GM23338 (cell line): Measurements from ENCODE around the gene FFAR2. TPM values are rescaled to one million over a fixed set of nuclear protein-coding genes. Genes with fewer than 3 reads are reported as not detected.

Experiments
- ATAC-seq: fragments of 200-7000 bp; cut with Tn5 transposase; 3 replicates; pipeline ENCODE4 v1.9.1; 2020
- DNase-seq: peaks from one replicate; pipeline ENCODE4 v3.0.0-alpha.2; 2015; ENCODE audit warnings: low spot score
- H2AFZ ChIP-seq: fragments of 200-600 bp; sonication (generic); 2 replicates; pipeline ENCODE4 v1.8.0; 2016; ENCODE audit warnings: antibody characterized with exemption, mild to moderate bottlenecking, moderate library complexity
- H3F3A ChIP-seq: fragments of 200-600 bp; sonication (generic); replicated peaks from 2 replicates; pipeline ENCODE4 v1.8.0; 2017; ENCODE audit warnings: antibody characterized with exemption, mixed run types, low read depth
- H3K27ac ChIP-seq: fragments of 200-600 bp; sonication (generic); 2 replicates; pipeline ENCODE4 v1.6.1; 2016; ENCODE audit warnings: low read depth
- H3K27me3 ChIP-seq: fragments of 200-600 bp; sonication (generic); 2 replicates; pipeline ENCODE4 v1.8.0; 2016; ENCODE audit warnings: mild to moderate bottlenecking, mixed run types, moderate library complexity; ENCODE audit not compliant: insufficient read depth
- H3K36me3 ChIP-seq: fragments of 200-600 bp; sonication (generic); 2 replicates; pipeline ENCODE4 v1.8.0; 2016; ENCODE audit warnings: mild to moderate bottlenecking; ENCODE audit not compliant: insufficient read depth
- H3K4me1 ChIP-seq: fragments of 200-600 bp; sonication (generic); 2 replicates; pipeline ENCODE4 v1.8.0; 2016; ENCODE audit warnings: mild to moderate bottlenecking, moderate library complexity; ENCODE audit not compliant: insufficient read depth
- H3K4me2 ChIP-seq: fragments of 200-600 bp; sonication (generic); 2 replicates; pipeline ENCODE4 v1.7.1; 2017; ENCODE audit warnings: mixed run types
- H3K4me3 ChIP-seq: fragments of 200-600 bp; sonication (generic); 2 replicates; pipeline ENCODE4 v1.6.1; 2016; ENCODE audit warnings: mixed run types
- H3K79me2 ChIP-seq: fragments of 200-600 bp; sonication (generic); replicated peaks from 2 replicates; pipeline ENCODE4 v1.8.0; 2017; ENCODE audit warnings: mild to moderate bottlenecking; ENCODE audit not compliant: insufficient read depth
- H3K9me2 ChIP-seq: fragments of 200-600 bp; sonication (generic); 2 replicates; pipeline ENCODE4 v1.8.0; 2017; ENCODE audit not compliant: insufficient read depth
- H4K20me1 ChIP-seq: fragments of 200-600 bp; sonication (generic); replicated peaks from 2 replicates; pipeline ENCODE4 v1.8.0; 2017; ENCODE audit warnings: mild to moderate bottlenecking; ENCODE audit not compliant: insufficient read depth
- H3K27ac Mint-ChIP-seq: 2 replicates; pipeline ENCODE4 v1.8.0; 2020; ENCODE audit warnings: inconsistent platforms, mild to moderate bottlenecking, moderate library complexity, mixed read lengths
- H3K27me3 Mint-ChIP-seq: 3 replicates; pipeline ENCODE4 v1.8.0; 2022; ENCODE audit warnings: low read depth, mild to moderate bottlenecking, moderate library complexity, mixed read lengths, inconsistent platforms; ENCODE audit not compliant: insufficient read depth, poor library complexity
- H3K36me3 Mint-ChIP-seq: 3 replicates; pipeline ENCODE4 v1.8.0; 2021; ENCODE audit warnings: low read depth, mild to moderate bottlenecking, inconsistent platforms, moderate library complexity, mixed read lengths
- H3K4me1 Mint-ChIP-seq: 3 replicates; pipeline ENCODE4 v1.8.0; 2020; ENCODE audit warnings: mild to moderate bottlenecking, inconsistent platforms, mixed read lengths
- H3K4me3 Mint-ChIP-seq: 3 replicates; pipeline ENCODE4 v1.8.0; 2021; ENCODE audit warnings: moderate library complexity, mild to moderate bottlenecking, inconsistent platforms, mixed read lengths
- H3K9me3 Mint-ChIP-seq: 3 replicates; pipeline ENCODE4 v1.8.0; 2020; ENCODE audit warnings: moderate library complexity, mild to moderate bottlenecking, inconsistent platforms, mixed read lengths
- CREB1 ChIP-seq: fragments of 250-450 bp; sonication (Bioruptor Pico); IDR thresholded peaks from 2 replicates; pipeline ENCODE4 v1.5.0; 2020; ENCODE audit warnings: low read depth, mild to moderate bottlenecking, moderate library complexity
- EZH2 ChIP-seq: fragments of 200-600 bp; sonication (generic); IDR thresholded peaks from one replicate; pipeline ENCODE4 v1.8.0; 2017; ENCODE audit warnings: antibody characterized with exemption, mild to moderate bottlenecking, low read depth; ENCODE audit not compliant: unreplicated experiment
- EZH2phosphoT487 ChIP-seq: fragments of 200-600 bp; sonication (generic); IDR thresholded peaks from one replicate; pipeline ENCODE4 v1.8.1; 2018; ENCODE audit warnings: antibody characterized with exemption; ENCODE audit not compliant: unreplicated experiment
- JUNB ChIP-seq: IDR thresholded peaks from one replicate; pipeline ENCODE4 v1.6.1; 2016; ENCODE audit warnings: antibody characterized with exemption; ENCODE audit not compliant: unreplicated experiment
- POLR2AphosphoS5 ChIP-seq: IDR thresholded peaks from 2 replicates; pipeline ENCODE4 v1.6.1; 2016; ENCODE audit warnings: antibody characterized with exemption, low read depth
- REST ChIP-seq: IDR thresholded peaks from one replicate; pipeline ENCODE4 v1.6.1; 2018; ENCODE audit warnings: antibody characterized with exemption; ENCODE audit not compliant: unreplicated experiment
- STAT1 ChIP-seq: IDR thresholded peaks from one replicate; pipeline ENCODE4 v1.6.1; 2016; ENCODE audit warnings: antibody characterized with exemption; ENCODE audit not compliant: unreplicated experiment
- ZNF331 ChIP-seq: fragments of 250-450 bp; sonication (Bioruptor Pico); IDR thresholded peaks from 2 replicates; pipeline ENCODE4 v1.5.0; 2020; ENCODE audit warnings: low read depth, mild to moderate bottlenecking, moderate library complexity
- polyA plus RNA-seq: library from polyadenylated mRNA; unstranded; fragments of >200 nt; fragmentation: Nextera tagmentation; extraction: Ambion mirVana; gene quantifications from 2 replicates; pipeline ENCODE4 v1.2.1, GENCODE V29; 2016
- total RNA-seq: library from RNA; depleted of rRNA; stranded (reverse); fragments of >200 nt; shearing (Covaris generic); gene quantifications from 2 replicates; pipeline ENCODE4 v1.2.3, GENCODE V29; 2014
- TF ChIP-seq, protein P1 (sequence below): IDR thresholded peaks from 2 replicates; pipeline ENCODE4 v1.6.1; 2016; ENCODE audit warnings: antibody characterized with exemption
- TF ChIP-seq, protein P2 (sequence below): fragments of 250-450 bp; sonication (Bioruptor Pico); IDR thresholded peaks from 2 replicates; pipeline ENCODE4 v1.5.0; 2020; ENCODE audit warnings: mild to moderate bottlenecking, moderate library complexity

FFAR2 gene
- total and polyA plus RNA-seq, 2 experiments from 2014 or later, result not detected

DNA sequence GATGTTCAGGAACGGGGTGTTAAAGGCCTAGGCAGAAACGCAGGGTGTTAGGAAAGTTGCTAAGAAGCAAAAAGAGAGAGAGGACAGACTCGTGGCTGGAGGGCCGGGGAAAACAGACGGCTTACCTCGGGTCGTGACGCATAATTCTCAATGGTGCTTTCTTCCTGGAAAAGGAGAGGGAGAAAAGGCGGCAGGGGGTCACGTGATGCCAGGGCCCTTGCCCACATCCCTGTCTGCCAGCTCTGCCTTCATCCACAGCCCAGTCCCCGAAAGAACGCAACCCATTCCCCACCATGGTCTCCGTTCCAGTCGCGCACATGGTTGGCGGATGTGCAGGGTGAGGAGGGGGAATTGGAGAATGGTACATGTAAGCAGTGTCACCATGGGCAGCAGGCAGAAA, 40.6 kb downstream of the FFAR2 start:
- H3K27ac ChIP-seq, result no peak overlapping the region
- Mint-ChIP-seq H3K4me1 (peaks cover 3% of the 10 kb centered on the region; the same call in 2 of the 3 replicates), H3K9me3 (no peaks in the 10 kb centered on the region; the same call in 2 of the 3 replicates), H3K27ac (no peak overlapping the region), H3K4me3 (no peak overlapping the region), H3K36me3 (no peaks in the 10 kb centered on the region), H3K27me3 (peaks cover 7% of the 10 kb centered on the region)
- no peak for ATAC-seq
- no peaks in the 10 kb centered on the region for H3K9me2 ChIP-seq
- no peaks in the 10 kb centered on the region for H3K4me1 ChIP-seq
- no peaks in the 10 kb centered on the region for H3K36me3 ChIP-seq
- DNase-seq, result no peak
- H3K27me3 ChIP-seq, result no peaks in the 10 kb centered on the region
- H3K4me2 ChIP-seq, result no peak overlapping the region
- H3F3A ChIP-seq, result no peaks in the 10 kb centered on the region
- no peak overlapping the region for H2AFZ ChIP-seq
- H3K4me3 ChIP-seq, result no peak overlapping the region
- H3K79me2 ChIP-seq, result no peaks in the 10 kb centered on the region
- TF ChIP-seq EZH2, result no peak
- no peak for TF ChIP-seq POLR2AphosphoS5
- no peaks in the 10 kb centered on the region for H4K20me1 ChIP-seq

- Mint-ChIP-seq H3K27ac (no peak within 1 kb of the TSS), H3K4me1 (peaks cover 5% of the 10 kb centered on the region), H3K9me3 (no peaks in the 10 kb centered on the region; the same call in 2 of the 3 replicates), H3K4me3 (no peak within 1 kb of the TSS), H3K36me3 (no peaks in the 10 kb centered on the region), H3K27me3 (peaks cover 12% of the 10 kb centered on the region)
- DNase-seq (no peak), ATAC-seq (no peak)
- H3K4me1 ChIP-seq, result no peaks in the 10 kb centered on the region
- H4K20me1 ChIP-seq, result no peaks in the 10 kb centered on the region
- H3K4me3 ChIP-seq, result no peak within 1 kb of the TSS
- no peaks in the 10 kb centered on the region for H3K36me3 ChIP-seq
- H3K9me2 ChIP-seq, result no peaks in the 10 kb centered on the region
- no peak within 1 kb of the TSS for H3K27ac ChIP-seq
- no peak within 1 kb of the TSS for H2AFZ ChIP-seq
- H3K4me2 ChIP-seq, result no peak within 1 kb of the TSS
- no peaks in the 10 kb centered on the region for H3K27me3 ChIP-seq
- H3F3A ChIP-seq, result no peaks in the 10 kb centered on the region
- H3K79me2 ChIP-seq, result no peaks in the 10 kb centered on the region
- TF ChIP-seq, protein P1, sequence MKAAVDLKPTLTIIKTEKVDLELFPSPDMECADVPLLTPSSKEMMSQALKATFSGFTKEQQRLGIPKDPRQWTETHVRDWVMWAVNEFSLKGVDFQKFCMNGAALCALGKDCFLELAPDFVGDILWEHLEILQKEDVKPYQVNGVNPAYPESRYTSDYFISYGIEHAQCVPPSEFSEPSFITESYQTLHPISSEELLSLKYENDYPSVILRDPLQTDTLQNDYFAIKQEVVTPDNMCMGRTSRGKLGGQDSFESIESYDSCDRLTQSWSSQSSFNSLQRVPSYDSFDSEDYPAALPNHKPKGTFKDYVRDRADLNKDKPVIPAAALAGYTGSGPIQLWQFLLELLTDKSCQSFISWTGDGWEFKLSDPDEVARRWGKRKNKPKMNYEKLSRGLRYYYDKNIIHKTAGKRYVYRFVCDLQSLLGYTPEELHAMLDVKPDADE, result no peak
- no peak for TF ChIP-seq EZH2phosphoT487
- no peak for TF ChIP-seq REST
- no peak for TF ChIP-seq POLR2AphosphoS5
- no peak for TF ChIP-seq ZNF331 (CRISPR knock-in tag)
- no peak for TF ChIP-seq CREB1 (CRISPR knock-in tag)
- TF ChIP-seq, protein P2, sequence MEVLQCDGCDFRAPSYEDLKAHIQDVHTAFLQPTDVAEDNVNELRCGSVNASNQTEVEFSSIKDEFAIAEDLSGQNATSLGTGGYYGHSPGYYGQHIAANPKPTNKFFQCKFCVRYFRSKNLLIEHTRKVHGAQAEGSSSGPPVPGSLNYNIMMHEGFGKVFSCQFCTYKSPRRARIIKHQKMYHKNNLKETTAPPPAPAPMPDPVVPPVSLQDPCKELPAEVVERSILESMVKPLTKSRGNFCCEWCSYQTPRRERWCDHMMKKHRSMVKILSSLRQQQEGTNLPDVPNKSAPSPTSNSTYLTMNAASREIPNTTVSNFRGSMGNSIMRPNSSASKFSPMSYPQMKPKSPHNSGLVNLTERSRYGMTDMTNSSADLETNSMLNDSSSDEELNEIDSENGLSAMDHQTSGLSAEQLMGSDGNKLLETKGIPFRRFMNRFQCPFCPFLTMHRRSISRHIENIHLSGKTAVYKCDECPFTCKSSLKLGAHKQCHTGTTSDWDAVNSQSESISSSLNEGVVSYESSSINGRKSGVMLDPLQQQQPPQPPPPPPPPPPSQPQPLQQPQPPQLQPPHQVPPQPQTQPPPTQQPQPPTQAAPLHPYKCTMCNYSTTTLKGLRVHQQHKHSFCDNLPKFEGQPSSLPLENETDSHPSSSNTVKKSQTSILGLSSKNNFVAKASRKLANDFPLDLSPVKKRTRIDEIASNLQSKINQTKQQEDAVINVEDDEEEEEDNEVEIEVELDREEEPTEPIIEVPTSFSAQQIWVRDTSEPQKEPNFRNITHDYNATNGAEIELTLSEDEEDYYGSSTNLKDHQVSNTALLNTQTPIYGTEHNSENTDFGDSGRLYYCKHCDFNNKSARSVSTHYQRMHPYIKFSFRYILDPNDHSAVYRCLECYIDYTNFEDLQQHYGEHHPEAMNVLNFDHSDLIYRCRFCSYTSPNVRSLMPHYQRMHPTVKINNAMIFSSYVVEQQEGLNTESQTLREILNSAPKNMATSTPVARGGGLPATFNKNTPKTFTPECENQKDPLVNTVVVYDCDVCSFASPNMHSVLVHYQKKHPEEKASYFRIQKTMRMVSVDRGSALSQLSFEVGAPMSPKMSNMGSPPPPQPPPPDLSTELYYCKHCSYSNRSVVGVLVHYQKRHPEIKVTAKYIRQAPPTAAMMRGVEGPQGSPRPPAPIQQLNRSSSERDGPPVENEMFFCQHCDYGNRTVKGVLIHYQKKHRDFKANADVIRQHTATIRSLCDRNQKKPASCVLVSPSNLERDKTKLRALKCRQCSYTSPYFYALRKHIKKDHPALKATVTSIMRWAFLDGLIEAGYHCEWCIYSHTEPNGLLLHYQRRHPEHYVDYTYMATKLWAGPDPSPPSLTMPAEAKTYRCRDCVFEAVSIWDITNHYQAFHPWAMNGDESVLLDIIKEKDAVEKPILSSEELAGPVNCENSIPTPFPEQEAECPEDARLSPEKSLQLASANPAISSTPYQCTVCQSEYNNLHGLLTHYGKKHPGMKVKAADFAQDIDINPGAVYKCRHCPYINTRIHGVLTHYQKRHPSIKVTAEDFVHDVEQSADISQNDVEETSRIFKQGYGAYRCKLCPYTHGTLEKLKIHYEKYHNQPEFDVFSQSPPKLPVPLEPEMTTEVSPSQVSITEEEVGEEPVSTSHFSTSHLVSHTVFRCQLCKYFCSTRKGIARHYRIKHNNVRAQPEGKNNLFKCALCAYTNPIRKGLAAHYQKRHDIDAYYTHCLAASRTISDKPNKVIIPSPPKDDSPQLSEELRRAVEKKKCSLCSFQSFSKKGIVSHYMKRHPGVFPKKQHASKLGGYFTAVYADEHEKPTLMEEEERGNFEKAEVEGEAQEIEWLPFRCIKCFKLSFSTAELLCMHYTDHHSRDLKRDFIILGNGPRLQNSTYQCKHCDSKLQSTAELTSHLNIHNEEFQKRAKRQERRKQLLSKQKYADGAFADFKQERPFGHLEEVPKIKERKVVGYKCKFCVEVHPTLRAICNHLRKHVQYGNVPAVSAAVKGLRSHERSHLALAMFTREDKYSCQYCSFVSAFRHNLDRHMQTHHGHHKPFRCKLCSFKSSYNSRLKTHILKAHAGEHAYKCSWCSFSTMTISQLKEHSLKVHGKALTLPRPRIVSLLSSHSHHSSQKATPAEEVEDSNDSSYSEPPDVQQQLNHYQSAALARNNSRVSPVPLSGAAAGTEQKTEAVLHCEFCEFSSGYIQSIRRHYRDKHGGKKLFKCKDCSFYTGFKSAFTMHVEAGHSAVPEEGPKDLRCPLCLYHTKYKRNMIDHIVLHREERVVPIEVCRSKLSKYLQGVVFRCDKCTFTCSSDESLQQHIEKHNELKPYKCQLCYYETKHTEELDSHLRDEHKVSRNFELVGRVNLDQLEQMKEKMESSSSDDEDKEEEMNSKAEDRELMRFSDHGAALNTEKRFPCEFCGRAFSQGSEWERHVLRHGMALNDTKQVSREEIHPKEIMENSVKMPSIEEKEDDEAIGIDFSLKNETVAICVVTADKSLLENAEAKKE (CRISPR knock-in tag), result no peak
- no peak for TF ChIP-seq STAT1
- TF ChIP-seq JUNB, result no peak
- no peak for TF ChIP-seq EZH2
Measured at GRCh38 chr19:35490364-35490763, 42.3 kb downstream of the FFAR2 start, which contains the start of gene KRTDAP. TSS of gene KRTDAP (minus strand) at chr19:35490464. CDS start at chr19:35490442, 22 bp downstream.
